Fibroblast of villous mesenchyme (primary cell): ENCODE results near the gene MACROD2. TPM values are rescaled to one million over a fixed set of nuclear protein-coding genes. Genes with fewer than 3 reads are reported as not detected.

Experiments used
- DNase-seq: peaks from one replicate; pipeline ENCODE4 v3.0.0-alpha.2; 2010; ENCODE audit warnings: low read depth
- H3K4me3 ChIP-seq: 2 replicates; pipeline ENCODE4 v1.5.1; 2011; ENCODE audit warnings: low read depth, mild to moderate bottlenecking, low read length
- CTCF ChIP-seq: IDR thresholded peaks from 2 replicates; pipeline ENCODE4 v1.5.1; 2012; ENCODE audit warnings: low read depth, mild to moderate bottlenecking, low read length; ENCODE audit not compliant: insufficient read depth
- total RNA-seq: library from RNA; depleted of rRNA; stranded (reverse); fragments of >200 nt; gene quantifications from 2 replicates; pipeline ENCODE4 v1.2.3, GENCODE V29; 2012

Gene MACROD2
- total RNA-seq, 1 donor, result 1.7 TPM

- DNase-seq, result no peak
- TF ChIP-seq CTCF, result no peak
- no peak overlapping the region for H3K4me3 ChIP-seq
Observed at GRCh38 chr20:14470977-14471661, 475.8 kb downstream of the MACROD2 start.

- no peak for TF ChIP-seq CTCF
- no peak overlapping the region for H3K4me3 ChIP-seq
- DNase-seq, result peak; percentile 10
Observed at GRCh38 chr20:14477125-14477524, 481.8 kb downstream of the MACROD2 start.

GRCh38 chr20:14478126-14478525 lies 482.8 kb downstream of the MACROD2 start:
- H3K4me3 ChIP-seq, result no peak overlapping the region
- no peak for TF ChIP-seq CTCF
- DNase-seq, result no peak

GRCh38 chr20:14481863-14482262 lies 486.5 kb downstream of the MACROD2 start:
- no peak overlapping the region for H3K4me3 ChIP-seq
- peak; percentile 56 for DNase-seq
- no peak for TF ChIP-seq CTCF

GRCh38 chr20:14488212-14488611 lies 492.9 kb downstream of the MACROD2 start:
- no peak for DNase-seq
- no peak overlapping the region for H3K4me3 ChIP-seq

GRCh38 chr20:14488756-14489479 lies 493.6 kb downstream of the MACROD2 start:
- TF ChIP-seq CTCF, result no peak
- H3K4me3 ChIP-seq, result no peak overlapping the region
- no peak for DNase-seq

More at GRCh38 chr20:14488212-14488611, 492.9 kb downstream of the MACROD2 start:
- TF ChIP-seq CTCF, result no peak
